ENCODE measurements around the gene MSI2. TPM values are rescaled to one million over a fixed set of nuclear protein-coding genes. Genes with fewer than 3 reads are reported as not detected.

Gene MSI2
- total and polyA plus RNA-seq, 2 donors (not counting 3 experiments of a cell fraction or from before 2014, with no cell fraction given), result 20.9 to 59.3 TPM

GRCh38 chr17:57600074-57600473 is 343.8 kb downstream of the MSI2 start:
- H3K36me3 ChIP-seq (ENCODE audit: control insufficient read depth in 2 of 2, extremely low read depth in 1 of 2, insufficient read depth in 2 of 2, low read length in 2 of 2), result no peaks in the 10 kb centered on the region

More at GRCh38 chr17:57600074-57600473, 343.8 kb downstream of the MSI2 start:
- peaks cover 0 to under 1% of the 10 kb centered on the region in 2 experiments for H3K27me3 ChIP-seq (ENCODE audit: control insufficient read depth in 2 of 2, insufficient read depth in 2 of 2, low read length in 2 of 2)
- no peak overlapping the region for H2AFZ ChIP-seq (ENCODE audit: low read depth, low read length)
- TF ChIP-seq GATA2 (IDR thresholded peaks at IDR 0.05; ENCODE audit: insufficient read depth, insufficient read length, low read depth, low read length), result no peak
- TF ChIP-seq POLR2A (IDR thresholded peaks at IDR 0.05; ENCODE audit: low read depth, low read length), result no peak
- TF ChIP-seq MAX (IDR thresholded peaks at IDR 0.05; ENCODE audit: insufficient read depth, insufficient read length), result no peak
- TF ChIP-seq MYC (IDR thresholded peaks at IDR 0.05; ENCODE audit: low read depth, low read length), result no peak
- no peak for TF ChIP-seq FOS (IDR thresholded peaks at IDR 0.05; ENCODE audit: borderline replicate concordance, insufficient read depth, low read length)
- TF ChIP-seq CTCF (IDR thresholded peaks at IDR 0.05; ENCODE audit: extremely low read depth in 1 of 2, insufficient read depth in 1 of 2, low read depth in 1 of 2, low read length in 2 of 2), result no peak
- no peak for TF ChIP-seq POLR2AphosphoS5 (IDR thresholded peaks at IDR 0.05; ENCODE audit: insufficient read depth, low read depth, low read length)
- TF ChIP-seq EZH2 (IDR thresholded peaks at IDR 0.05; ENCODE audit: borderline replicate concordance, low read depth, low read length, severe bottlenecking), result no peak
- TF ChIP-seq JUN (IDR thresholded peaks at IDR 0.05; ENCODE audit: borderline replicate concordance, insufficient read depth, insufficient read length, low read depth), result no peak
- no peaks in the 10 kb centered on the region for H3K4me1 ChIP-seq (ENCODE audit: control insufficient read depth, extremely low read depth, insufficient read depth, low read length)
- BruUV-seq (replicated peaks), result no TSS peak
- H3K9ac ChIP-seq (replicated peaks; ENCODE audit: extremely low read depth, insufficient read depth, low read length), result no peak overlapping the region
- FAIRE-seq, result peak; percentile 38
- H4K20me1 ChIP-seq (replicated peaks; ENCODE audit: control insufficient read depth, extremely low read depth, insufficient read depth, low read length), result no peaks in the 10 kb centered on the region
- H3K27ac ChIP-seq (ENCODE audit: insufficient read depth, low read depth, low read length), result no peak overlapping the region
- CTCF ChIA-PET, result interaction anchor here (1.0 to 5.7 kb wide), 8 partner anchors 11 to 357 kb away, joined by 3 to 120 read pairs (median 16); no protein-coding TSS in a partner anchor
- no peak overlapping the region for H3K4me3 ChIP-seq (replicated peaks in 1 of 3; ENCODE audit: insufficient read depth in 1 of 3, low read depth in 1 of 3, low read length in 3 of 3)
- no peaks in the 10 kb centered on the region for H3K9me3 ChIP-seq (replicated peaks; ENCODE audit: control insufficient read depth, insufficient read depth, low read length)
- intact Hi-C loops (cut with micrococcal nuclease), result no loop called here
- no peak overlapping the region for H3K4me2 ChIP-seq (ENCODE audit: insufficient read depth, low read length)
- H3K9me1 ChIP-seq (replicated peaks; ENCODE audit: control insufficient read depth, extremely low read depth, insufficient read depth, low read length), result no peaks in the 10 kb centered on the region
- no peak for DNase-seq (ENCODE audit: low read depth, low spot score)
- no peaks in the 10 kb centered on the region for H3K79me2 ChIP-seq (ENCODE audit: control insufficient read depth, insufficient read depth, low read length)
- POLR2A ChIA-PET, result no interaction called here
- dilution Hi-C loops (cut with MboI; ENCODE audit: extremely low pct_ligation_motif_present, low sequenced_read_pairs), result no loop called here

Data from endothelial cell of umbilical vein (primary cell).